ENCODE results near the gene PPM1H. TPM values are rescaled to one million over a fixed set of nuclear protein-coding genes. Genes with fewer than 3 reads are reported as not detected.

PPM1H gene
- total RNA-seq, 4 donors from 2014 or later, result 0.09 to 7.6 (median 0.76) TPM; not detected in 1

GRCh38 chr12:62774794-62775193, 160.2 kb downstream of the PPM1H start:
- Histone ChIP-seq H3K9me3 (no peaks in the 10 kb centered on the region), H3K27ac (no peak overlapping the region), H3K4me3 (no peak overlapping the region), H3K27me3 (no peaks in the 10 kb centered on the region), H3K36me3 (no peaks in the 10 kb centered on the region), H3K4me1 (no peaks in the 10 kb centered on the region)
- no peak for DNase-seq
- TF ChIP-seq POLR2A (IDR thresholded peaks at IDR 0.05) (no peak), CTCF (IDR thresholded peaks at IDR 0.05) (no peak)
- WGBS, 2 donors, result 79 to 93% methylated on average over 8 of the region's 8 CpGs
- intact Hi-C loops (cut with DNase I), result no loop called here

GRCh38 chr12:62772416-62772955, 162.5 kb downstream of the PPM1H start:
- WGBS, 2 donors, result 88 to 92% methylated on average over 4 of the region's 4 CpGs
- no peaks in the 10 kb centered on the region for H3K9me3 ChIP-seq
- no peaks in the 10 kb centered on the region for H3K4me1 ChIP-seq
- no peak overlapping the region for H3K4me3 ChIP-seq
- TF ChIP-seq POLR2A (IDR thresholded peaks at IDR 0.05) (no peak), CTCF (IDR thresholded peaks at IDR 0.05) (no peak)
- H3K27me3 ChIP-seq, result no peaks in the 10 kb centered on the region
- H3K36me3 ChIP-seq, result no peaks in the 10 kb centered on the region
- intact Hi-C loops (cut with DNase I), result no loop called here
- DNase-seq, result no peak
- H3K27ac ChIP-seq, result no peak overlapping the region

- intact Hi-C loops (cut with DNase I), result no loop called here
- 80 to 87% methylated on average over 2 of the region's 2 CpGs for WGBS, 2 donors
- TF ChIP-seq CTCF (IDR thresholded peaks at IDR 0.05) (no peak), POLR2A (IDR thresholded peaks at IDR 0.05) (no peak)
- Histone ChIP-seq H3K4me1 (no peaks in the 10 kb centered on the region), H3K36me3 (no peaks in the 10 kb centered on the region), H3K27ac (no peak overlapping the region), H3K4me3 (no peak overlapping the region), H3K9me3 (no peaks in the 10 kb centered on the region), H3K27me3 (no peaks in the 10 kb centered on the region)
- DNase-seq, result no peak
Measured at GRCh38 chr12:62771828-62772227, 163.1 kb downstream of the PPM1H start.

- H3K9me3 ChIP-seq, result no peaks in the 10 kb centered on the region
- no peak for TF ChIP-seq POLR2A (IDR thresholded peaks at IDR 0.05)
- TF ChIP-seq CTCF (IDR thresholded peaks at IDR 0.05), result no peak
- no peaks in the 10 kb centered on the region for H3K36me3 ChIP-seq
- DNase-seq, result no peak
- 89 to 100% methylated on average over 2 of the region's 2 CpGs for WGBS, 2 donors
- intact Hi-C loops (cut with DNase I), result no loop called here
- no peak overlapping the region for H3K4me3 ChIP-seq
- no peaks in the 10 kb centered on the region for H3K4me1 ChIP-seq
- H3K27me3 ChIP-seq, result no peaks in the 10 kb centered on the region
- H3K27ac ChIP-seq, result no peak overlapping the region
Measured at GRCh38 chr12:62770381-62770780, 164.6 kb downstream of the PPM1H start.

- intact Hi-C loops (cut with DNase I), result no loop called here
- Histone ChIP-seq H3K9me3 (no peaks in the 10 kb centered on the region), H3K27ac (no peak overlapping the region), H3K4me1 (no peaks in the 10 kb centered on the region), H3K36me3 (no peaks in the 10 kb centered on the region), H3K4me3 (no peak overlapping the region), H3K27me3 (no peaks in the 10 kb centered on the region)
- TF ChIP-seq POLR2A (IDR thresholded peaks at IDR 0.05), result no peak
- TF ChIP-seq CTCF (IDR thresholded peaks at IDR 0.05), result no peak
- 78 to 94% methylated on average over 3 of the region's 3 CpGs for WGBS, 2 donors
- no peak for DNase-seq
Measured at GRCh38 chr12:62769076-62769619, 165.8 kb downstream of the PPM1H start.
